Parathyroid adenoma (tissue), 2 donors: Measurements from ENCODE around the gene PROK1.

ENCODE experiments used
- H2AFZ ChIP-seq: fragments of 300-600 bp; sonication (generic); one replicate; pipeline ENCODE4 v1.7.0; 2017; ENCODE audit warnings: antibody characterized with exemption, mild to moderate bottlenecking
- H3K27ac ChIP-seq: fragments of 300-600 bp; sonication (generic); one replicate; pipeline ENCODE4 v1.7.0; 2017
- H3K27me3 ChIP-seq: fragments of 300-600 bp; sonication (generic); one replicate; pipeline ENCODE4 v1.7.0; 2017; ENCODE audit warnings: low read length; ENCODE audit not compliant: control insufficient read depth, insufficient read depth
- H3K36me3 ChIP-seq: fragments of 300-600 bp; sonication (generic); one replicate; pipeline ENCODE4 v1.7.0; 2017; ENCODE audit warnings: low read length; ENCODE audit not compliant: control insufficient read depth, insufficient read depth
- H3K4me1 ChIP-seq: fragments of 300-600 bp; sonication (generic); one replicate; pipeline ENCODE4 v1.7.0; 2017; ENCODE audit warnings: control low read depth
- H3K4me2 ChIP-seq: fragments of 300-600 bp; sonication (generic); one replicate; pipeline ENCODE4 v1.7.0; 2017; ENCODE audit warnings: low read length
- H3K4me3 ChIP-seq: fragments of 300-600 bp; sonication (generic); one replicate; pipeline ENCODE4 v1.7.0; 2017; ENCODE audit warnings: low read depth, low read length
- H3K79me2 ChIP-seq: fragments of 300-600 bp; sonication (generic); one replicate; pipeline ENCODE4 v1.7.0; 2017; ENCODE audit warnings: control low read depth
- H3K9ac ChIP-seq: fragments of 300-600 bp; sonication (generic); one replicate; pipeline ENCODE4 v1.7.0; 2017; ENCODE audit warnings: mild to moderate bottlenecking
- H3K9me3 ChIP-seq: fragments of 300-600 bp; sonication (generic); one replicate; pipeline ENCODE4 v1.7.0; 2017; ENCODE audit warnings: low read length; ENCODE audit not compliant: control insufficient read depth
- CTCF ChIP-seq: fragments of 300-600 bp; sonication (generic); IDR thresholded peaks from one replicate; pipeline ENCODE4 v1.7.0; 2017; ENCODE audit warnings: antibody characterized with exemption, mild to moderate bottlenecking
- donor health status: primary hyperparathyroidism.

Gene PROK1

GRCh38 chr1:110444561-110444960 is 6.4 kb upstream of the PROK1 start:
- H3K4me3 ChIP-seq, result no peak overlapping the region
- no peak overlapping the region for H3K9ac ChIP-seq
- H3K36me3 ChIP-seq, result no peaks in the 10 kb centered on the region
- H3K4me1 ChIP-seq, result no peaks in the 10 kb centered on the region
- H3K4me2 ChIP-seq, result no peak overlapping the region
- no peaks in the 10 kb centered on the region for H3K9me3 ChIP-seq
- H3K27ac ChIP-seq, result no peak overlapping the region
- no peak for TF ChIP-seq CTCF
- H3K79me2 ChIP-seq, result no peaks in the 10 kb centered on the region
- no peak overlapping the region for H2AFZ ChIP-seq
- no peaks in the 10 kb centered on the region for H3K27me3 ChIP-seq

- Histone ChIP-seq H3K27me3 (no peaks in the 10 kb centered on the region), H3K27ac (no peak overlapping the region), H2AFZ (no peak overlapping the region), H3K4me1 (no peaks in the 10 kb centered on the region), H3K4me3 (no peak overlapping the region), H3K4me2 (no peak overlapping the region), H3K9ac (no peak overlapping the region), H3K36me3 (no peaks in the 10 kb centered on the region), H3K9me3 (no peaks in the 10 kb centered on the region), H3K79me2 (no peaks in the 10 kb centered on the region)
- TF ChIP-seq CTCF, result no peak
These were observed 993 bp upstream of the PROK1 start for GRCh38 chr1:110449661-110450651.

- Histone ChIP-seq H3K9me3 (no peaks in the 10 kb centered on the region), H3K4me1 (no peaks in the 10 kb centered on the region), H3K79me2 (no peaks in the 10 kb centered on the region), H3K4me3 (no peak overlapping the region), H2AFZ (no peak overlapping the region), H3K36me3 (no peaks in the 10 kb centered on the region), H3K27me3 (no peaks in the 10 kb centered on the region), H3K27ac (no peak overlapping the region), H3K9ac (no peak overlapping the region), H3K4me2 (no peak overlapping the region)
- no peak for TF ChIP-seq CTCF
These were observed 1.4 kb downstream of the PROK1 start for GRCh38 chr1:110452330-110452729.

- H3K4me1 ChIP-seq, result no peaks in the 10 kb centered on the region
- no peaks in the 10 kb centered on the region for H3K36me3 ChIP-seq
- H3K79me2 ChIP-seq, result no peaks in the 10 kb centered on the region
- no peak overlapping the region for H2AFZ ChIP-seq
- H3K27ac ChIP-seq, result no peak overlapping the region
- H3K9me3 ChIP-seq, result no peaks in the 10 kb centered on the region
- H3K9ac ChIP-seq, result no peak overlapping the region
- TF ChIP-seq CTCF, result no peak
- H3K27me3 ChIP-seq, result no peaks in the 10 kb centered on the region
- no peak overlapping the region for H3K4me2 ChIP-seq
- no peak overlapping the region for H3K4me3 ChIP-seq
These were observed 2.9 kb downstream of the PROK1 start for GRCh38 chr1:110453829-110454228.
